IMR-90 (cell line): ENCODE measurements around the gene AFDN. TPM values are rescaled to one million over a fixed set of nuclear protein-coding genes. Genes with fewer than 3 reads are reported as not detected.

ENCODE experiments used
- ATAC-seq: fragments of 200-7000 bp; cut with Tn5 transposase; 2 replicates; pipeline ENCODE4 v1.9.1; 2020; ENCODE audit warnings: low read depth, mild to moderate bottlenecking, moderate library complexity
- BruUV-seq: library from RNA; stranded (reverse); fragments of 400-500 nt; replicated peaks from 2 replicates; lab custom pipeline; 2021; lab: Mats Ljungman, UMichigan
- CTCF ChIA-PET: fragments of 300-600 bp; formaldehyde crosslinking; extraction: SDS; loops from one replicate; lab custom pipeline; 2021; ENCODE audit warnings: antibody characterized with exemption; lab: Yijun Ruan, JAX
- POLR2A ChIA-PET: fragments of 300-600 bp; sonication (Branson Sonifier 250); formaldehyde crosslinking; loops from one replicate; lab custom pipeline; 2022; ENCODE audit warnings: antibody characterized with exemption; ENCODE audit not compliant: unreplicated experiment; lab: Charles Lee
- DNase-seq: peaks from one replicate; pipeline ENCODE4 v3.0.0; 2013
- H2AFZ ChIP-seq: replicated peaks from 2 replicates; pipeline ENCODE3; 2013; ENCODE audit warnings: low read length, mild to moderate bottlenecking; ENCODE audit not compliant: poor library complexity
- H2AK5ac ChIP-seq: 2 replicates; pipeline ENCODE4 v1.6.1; 2013; ENCODE audit warnings: low read depth, low read length, inconsistent platforms
- H2AK9ac ChIP-seq: replicated peaks from 2 replicates; pipeline ENCODE3; 2013; ENCODE audit warnings: mild to moderate bottlenecking, low read depth, low read length, moderate library complexity; ENCODE audit not compliant: poor library complexity
- H2BK120ac ChIP-seq: 2 replicates; pipeline ENCODE4 v1.6.1; 2013; ENCODE audit warnings: low read depth, low read length, inconsistent platforms
- H2BK15ac ChIP-seq: 3 replicates; pipeline ENCODE4 v1.6.1; 2013; ENCODE audit warnings: low read depth, low read length, inconsistent platforms
- H2BK20ac ChIP-seq: 2 replicates; pipeline ENCODE4 v1.6.1; 2013; ENCODE audit warnings: low read depth, mild to moderate bottlenecking, inconsistent platforms, low read length, moderate library complexity
- H2BK5ac ChIP-seq: 2 replicates; pipeline ENCODE4 v1.6.1; 2013; ENCODE audit warnings: mild to moderate bottlenecking, low read depth, low read length, inconsistent platforms; ENCODE audit not compliant: poor library complexity, severe bottlenecking
- H3K14ac ChIP-seq: replicated peaks from 2 replicates; pipeline ENCODE4 v1.6.1; 2013; ENCODE audit warnings: low read depth, low read length, inconsistent platforms
- H3K18ac ChIP-seq: 2 replicates; pipeline ENCODE4 v1.6.1; 2013; ENCODE audit warnings: low read depth, low read length, control low read depth
- H3K23ac ChIP-seq: 2 replicates; pipeline ENCODE4 v1.6.1; 2013; ENCODE audit warnings: low read depth, low read length, inconsistent platforms
- H3K27ac ChIP-seq: 2 replicates; pipeline ENCODE4 v1.5.1; 2013; ENCODE audit warnings: mild to moderate bottlenecking, control low read depth, low read length; ENCODE audit not compliant: insufficient read depth
- H3K27me3 ChIP-seq: 2 replicates; pipeline ENCODE4 v1.6.1; 2013; ENCODE audit warnings: low read length; ENCODE audit not compliant: control insufficient read depth, insufficient read depth
- H3K36me3 ChIP-seq: 2 replicates; pipeline ENCODE4 v1.6.1; 2013; ENCODE audit warnings: low read length, mixed read lengths; ENCODE audit not compliant: control insufficient read depth, insufficient read depth
- H3K4ac ChIP-seq: 2 replicates; pipeline ENCODE4 v1.6.1; 2013; ENCODE audit warnings: low read depth, low read length, inconsistent platforms
- H3K4me1 ChIP-seq: 2 replicates; pipeline ENCODE4 v1.6.1; 2013; ENCODE audit warnings: low read length, mixed read lengths; ENCODE audit not compliant: control insufficient read depth, insufficient read depth
- H3K4me2 ChIP-seq: 2 replicates; pipeline ENCODE4 v1.6.1; 2013; ENCODE audit warnings: low read depth, mild to moderate bottlenecking, control low read depth, low read length, moderate library complexity
- H3K4me3 ChIP-seq: 2 replicates; pipeline ENCODE4 v1.5.1; 2013; ENCODE audit warnings: low read depth, mild to moderate bottlenecking, control low read depth, low read length, moderate library complexity; ENCODE audit not compliant: insufficient read depth
- H3K56ac ChIP-seq: 2 replicates; pipeline ENCODE4 v1.6.1; 2013; ENCODE audit warnings: low read length, inconsistent platforms; ENCODE audit not compliant: insufficient read depth; ENCODE audit errors: extremely low read depth
- H3K79me1 ChIP-seq, 2 experiments: 2 replicates each; pipeline ENCODE4 v1.6.1; 2013; ENCODE audit warnings: low read length in 2 of 2, inconsistent platforms in 1 of 2, low read depth in 1 of 2
- H3K9ac ChIP-seq: 2 replicates; pipeline ENCODE4 v1.6.1; 2013; ENCODE audit warnings: low read depth, low read length, control low read depth
- H3K9me1 ChIP-seq: 2 replicates; pipeline ENCODE4 v1.6.1; 2013; ENCODE audit warnings: low read length, inconsistent platforms; ENCODE audit not compliant: insufficient read depth
- H3K9me3 ChIP-seq: 2 replicates; pipeline ENCODE4 v1.6.1; 2013; ENCODE audit warnings: low read length; ENCODE audit not compliant: control insufficient read depth, insufficient read depth
- H4K20me1 ChIP-seq: 2 replicates; pipeline ENCODE4 v1.6.1; 2013; ENCODE audit warnings: low read length, inconsistent platforms; ENCODE audit not compliant: insufficient read depth
- H4K5ac ChIP-seq: 2 replicates; pipeline ENCODE4 v1.6.1; 2013; ENCODE audit warnings: mild to moderate bottlenecking, low read depth, low read length, control low read depth
- H4K8ac ChIP-seq, 2 experiments: 2 replicates each; pipeline ENCODE4 v1.6.1; 2013; ENCODE audit warnings: low read depth in 2 of 2, low read length in 2 of 2, control low read depth in 1 of 2, inconsistent platforms in 1 of 2
- H4K91ac ChIP-seq: 2 replicates; pipeline ENCODE4 v1.6.1; 2013; ENCODE audit warnings: low read depth, low read length, inconsistent platforms; ENCODE audit not compliant: insufficient read depth
- BHLHE40 ChIP-seq: fragments of 150-350 bp; IDR thresholded peaks from 2 replicates; pipeline ENCODE4 v1.6.1; 2016; ENCODE audit warnings: mild to moderate bottlenecking, low read depth, low read length
- CEBPB ChIP-seq: IDR thresholded peaks from 2 replicates; pipeline ENCODE4 v1.6.1; 2012; ENCODE audit warnings: low read depth, low read length, improper control_type of control experiment
- CHD1 ChIP-seq: IDR thresholded peaks from 2 replicates; pipeline ENCODE4 v1.6.1; 2012; ENCODE audit warnings: low read depth, low read length, improper control_type of control experiment
- FOS ChIP-seq: fragments of 150-350 bp; IDR thresholded peaks from 2 replicates; pipeline ENCODE4 v1.6.1; 2016; ENCODE audit warnings: low read depth, low read length
- MAFK ChIP-seq: IDR thresholded peaks from 2 replicates; pipeline ENCODE4 v1.6.1; 2012; ENCODE audit warnings: low read depth, low read length, improper control_type of control experiment
- MAZ ChIP-seq: IDR thresholded peaks from 2 replicates; pipeline ENCODE4 v1.6.1; 2012; ENCODE audit warnings: low read depth, mild to moderate bottlenecking, low read length, improper control_type of control experiment, moderate library complexity, borderline replicate concordance
- MXI1 ChIP-seq: IDR thresholded peaks from 2 replicates; pipeline ENCODE4 v1.6.1; 2012; ENCODE audit warnings: low read depth, mild to moderate bottlenecking, low read length, moderate library complexity, borderline replicate concordance
- NFE2L2 ChIP-seq: fragments of 150-350 bp; IDR thresholded peaks from 2 replicates; pipeline ENCODE4 v1.6.1; 2016; ENCODE audit warnings: low read depth, mild to moderate bottlenecking, low read length
- POLR2A ChIP-seq: IDR thresholded peaks from 2 replicates; pipeline ENCODE4 v1.6.1; 2012; ENCODE audit warnings: mild to moderate bottlenecking, low read depth, low read length
- RAD21 ChIP-seq: IDR thresholded peaks from 2 replicates; pipeline ENCODE4 v1.6.1; 2012; ENCODE audit warnings: low read length, improper control_type of control experiment
- RCOR1 ChIP-seq: IDR thresholded peaks from 2 replicates; pipeline ENCODE4 v1.6.1; 2012; ENCODE audit warnings: mild to moderate bottlenecking, low read length, improper control_type of control experiment; ENCODE audit not compliant: insufficient replicate concordance
- RFX5 ChIP-seq: IDR thresholded peaks from 2 replicates; pipeline ENCODE4 v1.8.0; 2012; ENCODE audit warnings: low read depth, mild to moderate bottlenecking, low read length, moderate library complexity
- SMC3 ChIP-seq: fragments of 150-350 bp; IDR thresholded peaks from 2 replicates; pipeline ENCODE4 v1.6.1; 2016; ENCODE audit warnings: low read depth, mild to moderate bottlenecking, antibody characterized with exemption, low read length, moderate library complexity
- WGBS, 2 experiments: methylation state at CpG; one replicate each; pipeline versions ENCODE4 v1.1.5 to v1.1.7; 2013; ENCODE audit warnings: missing lambda C conversion rate in 2 of 2; ENCODE audit not compliant: insufficient read length in 1 of 2; ENCODE audit errors: extremely low coverage in 2 of 2; 5-methylcytosine and 5-hydroxymethylcytosine counted together
- dilution Hi-C: fragments of 300-500 bp; cut with HindIII; formaldehyde crosslinking; loops from one replicate; pipeline ENCODE4 v1.14.3; 2018; ENCODE audit warnings: low sequenced_read_pairs; ENCODE audit not compliant: unreplicated experiment
- in situ Hi-C: fragments of 300-500 bp; cut with MboI; formaldehyde crosslinking; loops from 3 replicates; pipeline ENCODE4 v1.14.3; 2019; ENCODE audit warnings: low sequenced_read_pairs, inconsistent platforms, mixed read lengths
- intact Hi-C: fragments of 100-400 bp; cut with micrococcal nuclease; formaldehyde crosslinking; loops from 2 replicates; pipeline ENCODE4 v1.10.0; 2022
- polyA plus RNA-seq, 3 experiments: library from polyadenylated mRNA; depleted of rRNA; stranded (reverse); fragments of >200 nt; gene quantifications; 2 replicates each; pipeline ENCODE4 v1.2.3, GENCODE V29; 2012; ENCODE audit warnings: low replicate concordance in 1 of 3
- total RNA-seq: library from RNA; depleted of rRNA; stranded (reverse); fragments of >200 nt; gene quantifications from 2 replicates; pipeline ENCODE4 v1.2.3, GENCODE V29; 2012
- TF ChIP-seq, protein P1 (sequence below): fragments of 150-350 bp; IDR thresholded peaks from 2 replicates; pipeline ENCODE4 v1.6.1; 2016; ENCODE audit warnings: low read depth, mild to moderate bottlenecking, low read length, moderate library complexity, borderline replicate concordance
- TF ChIP-seq, protein P2 (sequence below): fragments of 150-350 bp; IDR thresholded peaks from 2 replicates; pipeline ENCODE4 v1.6.1; 2017; ENCODE audit warnings: mild to moderate bottlenecking, antibody characterized with exemption, low read length, low read depth
- TF ChIP-seq, protein P3 (sequence below): conservative IDR thresholded peaks from 2 replicates; pipeline ENCODE4 v1.5.1; 2012; ENCODE audit warnings: mild to moderate bottlenecking, low read depth, low read length, improper control_type of control experiment

Gene AFDN
- total and polyA plus RNA-seq, 2 of the 4 experiments (the other 2 are of a cell fraction), result 11.6 to 20.8 TPM

DNA sequence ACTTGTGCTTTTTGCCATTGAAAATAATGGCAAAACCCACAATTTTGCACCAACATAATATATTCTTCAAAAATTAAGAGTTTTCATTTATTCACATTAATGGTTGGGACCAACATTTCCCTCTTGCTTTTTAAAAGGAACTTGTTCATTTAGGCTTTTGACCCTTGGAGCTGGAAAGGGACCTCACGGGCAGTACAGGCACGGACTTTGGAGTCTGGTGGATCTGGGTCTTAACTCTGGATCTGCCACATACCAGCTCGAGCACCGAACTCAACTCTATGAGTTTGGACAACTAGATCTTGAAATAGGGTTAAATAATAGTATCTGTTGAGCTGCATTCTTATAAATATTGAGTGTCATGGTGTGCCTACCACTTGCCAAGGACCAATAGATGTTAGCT is 37.2 kb downstream of the AFDN start:
- Histone ChIP-seq H3K27ac (no peak overlapping the region), H2BK15ac (no peak overlapping the region), H3K18ac (no peak overlapping the region), H3K79me1 (peaks cover 11 to 12% of the 10 kb centered on the region in 2 experiments), H3K9ac (no peak overlapping the region), H3K56ac (no peak overlapping the region), H3K27me3 (no peaks in the 10 kb centered on the region), H3K14ac (no peak overlapping the region), H4K5ac (no peak overlapping the region), H3K9me3 (no peaks in the 10 kb centered on the region), H3K4ac (no peak overlapping the region), H3K9me1 (peaks cover 2% of the 10 kb centered on the region; the same call in 1 of the 2 replicates), H3K4me1 (no peaks in the 10 kb centered on the region), H3K36me3 (0 out of 2 replicates have a peak, but pooled peaks cover 1% of the 10 kb centered on the region), H2BK5ac (no peak overlapping the region), H3K4me3 (no peak overlapping the region), H4K8ac (no peak overlapping the region), H2AK5ac (no peak overlapping the region), H2BK120ac (no peak overlapping the region), H2AK9ac (no peak overlapping the region), H3K4me2 (no peak overlapping the region), H2BK20ac (no peak overlapping the region), H4K91ac (no peak overlapping the region), H3K23ac (no peak overlapping the region), H4K20me1 (no peaks in the 10 kb centered on the region; the same call in 1 of the 2 replicates), H2AFZ (no peak overlapping the region)
- intact Hi-C loops (no loop called here), dilution Hi-C loops (no loop called here), in situ Hi-C loops (no loop called here)
- no peak for TF ChIP-seq MAZ
- TF ChIP-seq FOS, result no peak
- no peak for TF ChIP-seq RFX5
- TF ChIP-seq, protein P1, sequence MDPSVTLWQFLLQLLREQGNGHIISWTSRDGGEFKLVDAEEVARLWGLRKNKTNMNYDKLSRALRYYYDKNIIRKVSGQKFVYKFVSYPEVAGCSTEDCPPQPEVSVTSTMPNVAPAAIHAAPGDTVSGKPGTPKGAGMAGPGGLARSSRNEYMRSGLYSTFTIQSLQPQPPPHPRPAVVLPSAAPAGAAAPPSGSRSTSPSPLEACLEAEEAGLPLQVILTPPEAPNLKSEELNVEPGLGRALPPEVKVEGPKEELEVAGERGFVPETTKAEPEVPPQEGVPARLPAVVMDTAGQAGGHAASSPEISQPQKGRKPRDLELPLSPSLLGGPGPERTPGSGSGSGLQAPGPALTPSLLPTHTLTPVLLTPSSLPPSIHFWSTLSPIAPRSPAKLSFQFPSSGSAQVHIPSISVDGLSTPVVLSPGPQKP, result no peak
- TF ChIP-seq, protein P2, sequence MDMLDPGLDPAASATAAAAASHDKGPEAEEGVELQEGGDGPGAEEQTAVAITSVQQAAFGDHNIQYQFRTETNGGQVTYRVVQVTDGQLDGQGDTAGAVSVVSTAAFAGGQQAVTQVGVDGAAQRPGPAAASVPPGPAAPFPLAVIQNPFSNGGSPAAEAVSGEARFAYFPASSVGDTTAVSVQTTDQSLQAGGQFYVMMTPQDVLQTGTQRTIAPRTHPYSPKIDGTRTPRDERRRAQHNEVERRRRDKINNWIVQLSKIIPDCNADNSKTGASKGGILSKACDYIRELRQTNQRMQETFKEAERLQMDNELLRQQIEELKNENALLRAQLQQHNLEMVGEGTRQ, result no peak
- no peak for TF ChIP-seq RAD21
- no peak for TF ChIP-seq NFE2L2
- TF ChIP-seq MAFK, result no peak
- no peak for TF ChIP-seq CHD1
- no peak for TF ChIP-seq POLR2A
- TF ChIP-seq BHLHE40, result no peak
- TF ChIP-seq SMC3, result no peak
- no peak for TF ChIP-seq CEBPB
- TF ChIP-seq, protein P3, sequence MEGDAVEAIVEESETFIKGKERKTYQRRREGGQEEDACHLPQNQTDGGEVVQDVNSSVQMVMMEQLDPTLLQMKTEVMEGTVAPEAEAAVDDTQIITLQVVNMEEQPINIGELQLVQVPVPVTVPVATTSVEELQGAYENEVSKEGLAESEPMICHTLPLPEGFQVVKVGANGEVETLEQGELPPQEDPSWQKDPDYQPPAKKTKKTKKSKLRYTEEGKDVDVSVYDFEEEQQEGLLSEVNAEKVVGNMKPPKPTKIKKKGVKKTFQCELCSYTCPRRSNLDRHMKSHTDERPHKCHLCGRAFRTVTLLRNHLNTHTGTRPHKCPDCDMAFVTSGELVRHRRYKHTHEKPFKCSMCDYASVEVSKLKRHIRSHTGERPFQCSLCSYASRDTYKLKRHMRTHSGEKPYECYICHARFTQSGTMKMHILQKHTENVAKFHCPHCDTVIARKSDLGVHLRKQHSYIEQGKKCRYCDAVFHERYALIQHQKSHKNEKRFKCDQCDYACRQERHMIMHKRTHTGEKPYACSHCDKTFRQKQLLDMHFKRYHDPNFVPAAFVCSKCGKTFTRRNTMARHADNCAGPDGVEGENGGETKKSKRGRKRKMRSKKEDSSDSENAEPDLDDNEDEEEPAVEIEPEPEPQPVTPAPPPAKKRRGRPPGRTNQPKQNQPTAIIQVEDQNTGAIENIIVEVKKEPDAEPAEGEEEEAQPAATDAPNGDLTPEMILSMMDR, result no peak
- no peak for TF ChIP-seq MXI1
- no peak for TF ChIP-seq RCOR1
- no peak for DNase-seq
- no TSS peak for BruUV-seq
- ATAC-seq, result no peak
- POLR2A ChIA-PET, result no interaction called here
- WGBS, 2 experiments, result 100% methylated on average over 2 of the region's 4 CpGs; no CpG with 5 or more reads in 1 of the 2 experiments
- CTCF ChIA-PET, result no interaction called here
